Sigmoid colon (tissue), 7 donors: ENCODE results near the gene SUGCT. TPM values are rescaled to one million over a fixed set of nuclear protein-coding genes. Genes with fewer than 3 reads are reported as not detected.

Source experiments
- DNase-seq: peaks from one replicate; pipeline ENCODE4 v3.0.0-alpha.2; 2019
- H3K27ac ChIP-seq, 4 donors: fragments of 200-600 bp; sonication (generic); one replicate each; pipeline ENCODE4 v1.5.1; 2016 to 2019; ENCODE audit warnings: mild to moderate bottlenecking in 1 of 4
- H3K27me3 ChIP-seq, 3 donors: fragments of 200-600 bp; sonication (generic); one replicate each; pipeline ENCODE4 v1.5.1; 2019; ENCODE audit warnings: mild to moderate bottlenecking in 1 of 3
- H3K36me3 ChIP-seq, 4 donors: fragments of 200-600 bp; sonication (generic); one replicate each; pipeline ENCODE4 v1.5.1; 2016 to 2019
- H3K4me1 ChIP-seq, 4 donors: fragments of 200-600 bp; sonication (generic); one replicate each; pipeline ENCODE4 v1.5.1; 2017 to 2019
- H3K4me3 ChIP-seq, 4 donors: fragments of 200-600 bp; sonication (generic); one replicate each; pipeline ENCODE4 v1.5.1; 2017 to 2019; ENCODE audit warnings: mild to moderate bottlenecking in 2 of 4, moderate library complexity in 1 of 4
- H3K9me3 ChIP-seq, 4 donors: fragments of 200-600 bp in 3 of 4; sonication (generic) in 3 of 4; one replicate each; pipeline versions ENCODE4 v1.5.1 to v1.6.1; 2013 to 2019
- CTCF ChIP-seq, 4 experiments: fragments of 450-650 bp in 3 of 4; fragments of 200-600 bp in 1 of 4; IDR thresholded peaks; one replicate each; pipeline ENCODE4 v1.5.1; 2016 to 2019; ENCODE audit warnings: antibody characterized with exemption in 4 of 4, mild to moderate bottlenecking in 3 of 4, moderate library complexity in 2 of 4
- EP300 ChIP-seq, 4 donors: sonication (generic); formaldehyde crosslinking; IDR thresholded peaks; one replicate each; pipeline ENCODE4 v1.6.1; 2017; ENCODE audit warnings: antibody characterized with exemption in 4 of 4
- POLR2A ChIP-seq, 2 donors: fragments of 450-650 bp; IDR thresholded peaks; one replicate each; pipeline ENCODE4 v1.6.1; 2016; ENCODE audit warnings: antibody characterized with exemption in 2 of 2, mild to moderate bottlenecking in 2 of 2, moderate library complexity in 2 of 2
- POLR2AphosphoS5 ChIP-seq, 4 donors: sonication (generic); formaldehyde crosslinking; IDR thresholded peaks; one replicate each; pipeline ENCODE4 v1.6.1; 2017; ENCODE audit warnings: antibody characterized with exemption in 4 of 4
- WGBS, 2 donors: extraction: QIAGEN DNeasy Blood & Tissue Kit; methylation state at CpG; one replicate each; pipeline ENCODE4 v1.1.7; 2013; 5-methylcytosine and 5-hydroxymethylcytosine counted together
- intact Hi-C: fragments of 100-400 bp; cut with DNase I; formaldehyde crosslinking; loops from one replicate; pipeline ENCODE4 v1.15.1; 2023
- polyA plus RNA-seq, 3 donors: library from polyadenylated mRNA; stranded (reverse); fragments of 200-250 nt; gene quantifications; one replicate each; pipeline ENCODE4 v1.2.3, GENCODE V29; 2013
- total RNA-seq, 4 donors: library from RNA; depleted of rRNA; stranded (reverse); fragments of >200 nt; gene quantifications; one replicate each; pipeline ENCODE4 v1.1.0, GENCODE V29; 2016
- donor health status: healthy with polysubstance abuse.
- donor health status: Bipolar disorder and iron deficiency.
- donor health status: healthy.

Gene SUGCT
- total and polyA plus RNA-seq, 7 donors = 2.3 to 25.9 (median 6.3) TPM

DNA sequence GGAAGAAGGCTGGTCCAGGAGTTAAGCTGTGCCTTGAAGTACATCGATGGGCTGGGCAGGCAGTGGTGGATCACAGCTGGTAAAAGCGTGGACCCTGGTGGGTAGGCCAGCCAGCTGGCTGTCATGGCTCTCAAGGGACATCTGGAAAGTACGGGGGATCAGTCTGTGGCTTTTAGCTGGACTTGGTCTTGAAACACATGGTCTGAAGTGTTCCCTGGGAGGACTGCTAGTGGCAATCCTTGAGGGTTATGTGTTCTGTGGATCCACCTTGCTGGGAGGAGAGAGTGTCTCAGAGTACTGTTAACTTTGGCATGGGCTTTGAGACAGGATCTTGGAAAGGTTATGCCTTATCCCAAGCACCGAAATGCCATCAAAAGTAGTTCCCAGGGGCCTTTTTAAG lies 754.3 kb downstream of the SUGCT start:
- H3K27ac ChIP-seq = no peak overlapping the region
- 85 to 90% methylated on average over 4 of the region's 4 CpGs for WGBS, 2 donors
- intact Hi-C loops = no loop called here

DNA sequence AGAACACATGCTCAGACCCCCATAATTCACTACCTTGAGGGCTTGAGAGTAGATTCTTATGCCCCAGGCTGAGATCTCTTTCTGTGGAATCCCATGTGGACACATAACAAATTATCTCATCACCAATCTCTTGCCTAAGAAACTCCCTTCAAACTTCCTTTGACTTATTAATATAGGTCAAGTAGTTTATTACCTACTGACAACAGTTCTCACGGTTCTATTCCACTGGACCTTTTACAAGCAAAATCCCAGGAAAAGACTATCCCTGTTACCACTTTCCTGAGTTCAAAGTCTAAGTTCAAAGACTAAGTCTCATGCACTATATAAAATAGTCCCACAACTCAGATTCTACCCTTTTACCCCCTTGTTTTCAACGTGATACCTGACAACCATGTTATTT lies 754.7 kb downstream of the SUGCT start:
- H3K36me3 ChIP-seq = no peaks in the 10 kb centered on the region
- H3K4me1 ChIP-seq = no peaks in the 10 kb centered on the region
- no peak overlapping the region for H3K4me3 ChIP-seq
- intact Hi-C loops = no loop called here
- DNase-seq = no peak
- no peaks in the 10 kb centered on the region for H3K9me3 ChIP-seq
- no peaks in the 10 kb centered on the region for H3K27me3 ChIP-seq
- WGBS, 2 donors = 19 to 61% methylated on average over 2 of the region's 2 CpGs
- TF ChIP-seq EP300 (IDR thresholded peaks at IDR 0.05) (no peak), POLR2A (IDR thresholded peaks at IDR 0.05) (no peak), CTCF (IDR thresholded peaks at IDR 0.05) (no peak), POLR2AphosphoS5 (IDR thresholded peaks at IDR 0.05) (no peak)
- H3K27ac ChIP-seq = no peak overlapping the region

More for the DNA sequence above, 754.3 kb downstream of the SUGCT start:
- H3K36me3 ChIP-seq = no peaks in the 10 kb centered on the region
- H3K9me3 ChIP-seq = no peaks in the 10 kb centered on the region
- TF ChIP-seq CTCF (IDR thresholded peaks at IDR 0.05) (no peak), EP300 (IDR thresholded peaks at IDR 0.05) (no peak), POLR2AphosphoS5 (IDR thresholded peaks at IDR 0.05) (no peak), POLR2A (IDR thresholded peaks at IDR 0.05) (no peak)
- DNase-seq = no peak
- H3K4me1 ChIP-seq = no peaks in the 10 kb centered on the region
- H3K27me3 ChIP-seq = no peaks in the 10 kb centered on the region
- no peak overlapping the region for H3K4me3 ChIP-seq

GRCh38 chr7:40890088-40890692 lies 755.4 kb downstream of the SUGCT start:
- WGBS, 2 donors = 96 to 98% methylated on average over 1 of the region's 1 CpG
- no peak for TF ChIP-seq POLR2AphosphoS5 (IDR thresholded peaks at IDR 0.05)
- TF ChIP-seq EP300 (IDR thresholded peaks at IDR 0.05) = no peak
- TF ChIP-seq CTCF (IDR thresholded peaks at IDR 0.05) = no peak
- no peak for TF ChIP-seq POLR2A (IDR thresholded peaks at IDR 0.05)
- intact Hi-C loops = no loop called here

DNA sequence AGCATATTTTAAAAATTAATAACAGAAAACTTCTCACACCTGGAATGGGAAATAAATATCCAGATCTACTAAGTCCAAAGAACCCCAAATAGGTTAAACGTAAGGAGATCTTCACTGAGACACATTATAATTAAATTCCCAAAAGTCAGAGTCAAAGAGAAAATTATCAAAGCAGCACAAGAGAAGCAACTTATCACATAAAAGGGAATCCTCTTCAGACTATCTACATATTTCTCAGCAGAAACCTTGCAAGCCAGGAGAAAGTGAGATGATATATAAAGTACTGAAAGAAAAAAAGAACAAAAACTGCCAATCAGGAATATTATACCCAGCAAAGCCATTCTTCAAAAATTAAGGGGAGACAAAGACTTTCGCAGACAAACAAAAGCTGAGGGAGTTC lies 756.4 kb downstream of the SUGCT start:
- no peaks in the 10 kb centered on the region for H3K36me3 ChIP-seq
- no peak for TF ChIP-seq POLR2AphosphoS5 (IDR thresholded peaks at IDR 0.05)
- no peak for TF ChIP-seq EP300 (IDR thresholded peaks at IDR 0.05)
- H3K4me3 ChIP-seq = no peak overlapping the region
- no peak for DNase-seq
- H3K9me3 ChIP-seq = no peaks in the 10 kb centered on the region
- 93 to 99% methylated on average over 2 of the region's 2 CpGs for WGBS, 2 donors
- intact Hi-C loops = no loop called here
- no peak overlapping the region for H3K27ac ChIP-seq
- no peaks in the 10 kb centered on the region for H3K4me1 ChIP-seq
- H3K27me3 ChIP-seq = no peaks in the 10 kb centered on the region

More at GRCh38 chr7:40890088-40890692, 755.4 kb downstream of the SUGCT start:
- H3K4me1 ChIP-seq = no peaks in the 10 kb centered on the region
- no peaks in the 10 kb centered on the region for H3K36me3 ChIP-seq
- no peak for DNase-seq
- no peaks in the 10 kb centered on the region for H3K9me3 ChIP-seq
- no peak overlapping the region for H3K27ac ChIP-seq
- no peaks in the 10 kb centered on the region for H3K27me3 ChIP-seq
- H3K4me3 ChIP-seq = no peak overlapping the region

GRCh38 chr7:40899151-40899550 lies 764.3 kb downstream of the SUGCT start:
- TF ChIP-seq CTCF (IDR thresholded peaks at IDR 0.05) (no peak), POLR2A (IDR thresholded peaks at IDR 0.05) (no peak), POLR2AphosphoS5 (IDR thresholded peaks at IDR 0.05) (peak; percentile 79 to 87 (median 82)), EP300 (IDR thresholded peaks at IDR 0.05) (peak; percentile 56 to 96 (median 85))

More at GRCh38 chr7:40899151-40899550, 764.3 kb downstream of the SUGCT start:
- intact Hi-C loops = no loop called here
- peak overlapping the region in 2 of 4 donors; percentile 3 to 27 for H3K4me3 ChIP-seq
- H3K9me3 ChIP-seq = peaks cover 0 to 3% (median 0%) of the 10 kb centered on the region in 4 donors
- H3K27me3 ChIP-seq = no peaks in the 10 kb centered on the region
- 89 to 95% methylated on average over 15 of the region's 15 CpGs for WGBS, 2 donors
- H3K27ac ChIP-seq = peak overlapping the region; percentile 57 to 81 (median 68)
- no peaks in the 10 kb centered on the region for H3K36me3 ChIP-seq
- peak; percentile 93 for DNase-seq
- peaks cover 0 to 24% (median 20%) of the 10 kb centered on the region in 4 donors for H3K4me1 ChIP-seq
